Activated T-cell treated with anti-CD3 and anti-CD28 coated beads, Interleukin-2, amount 50 U/mL, for 72 hours (primary cell): ENCODE data around the gene MAPK13. TPM values are rescaled to one million over a fixed set of nuclear protein-coding genes. Genes with fewer than 3 reads are reported as not detected.

Source experiments
- total RNA-seq, 2 donors: library from RNA; stranded (reverse); gene quantifications; one replicate each; pipeline ENCODE4 v1.2.3, GENCODE V29; 2022

MAPK13 gene
- total RNA-seq, 2 donors from 2014 or later: 50.7 to 68.2 TPM

Other genes starting within 250 kb of the MAPK13 start
- gene SRPK1, start 209.4 kb upstream of the MAPK13 start, total RNA-seq: 10 to 100 TPM; 98.3 to 99.7 TPM
- under 1 TPM in 1 of 2 donors, not detected in 1; 0.44 TPM for gene SLC26A8, start 105.9 kb upstream of the MAPK13 start, total RNA-seq
- 10 to 100 TPM; 53.0 to 63.4 TPM for gene MAPK14, start 102.7 kb upstream of the MAPK13 start, total RNA-seq
- 10 to 100 TPM; 24.4 to 26.8 TPM for gene BRPF3, start 66.2 kb downstream of the MAPK13 start, total RNA-seq
- gene PNPLA1, start 139.5 kb downstream of the MAPK13 start, total RNA-seq: not detected
- not detected for gene BNIP5, start 206.4 kb downstream of the MAPK13 start, total RNA-seq